NCI-H510A treated with DMSO at 0.1 percent for 48 hours (cell line): ENCODE data around the gene MNT.

Experiments
- DNase-seq: peaks from one replicate; lab custom pipeline; 2025; lab: John Stamatoyannopoulos, UW

MNT gene

DNA sequence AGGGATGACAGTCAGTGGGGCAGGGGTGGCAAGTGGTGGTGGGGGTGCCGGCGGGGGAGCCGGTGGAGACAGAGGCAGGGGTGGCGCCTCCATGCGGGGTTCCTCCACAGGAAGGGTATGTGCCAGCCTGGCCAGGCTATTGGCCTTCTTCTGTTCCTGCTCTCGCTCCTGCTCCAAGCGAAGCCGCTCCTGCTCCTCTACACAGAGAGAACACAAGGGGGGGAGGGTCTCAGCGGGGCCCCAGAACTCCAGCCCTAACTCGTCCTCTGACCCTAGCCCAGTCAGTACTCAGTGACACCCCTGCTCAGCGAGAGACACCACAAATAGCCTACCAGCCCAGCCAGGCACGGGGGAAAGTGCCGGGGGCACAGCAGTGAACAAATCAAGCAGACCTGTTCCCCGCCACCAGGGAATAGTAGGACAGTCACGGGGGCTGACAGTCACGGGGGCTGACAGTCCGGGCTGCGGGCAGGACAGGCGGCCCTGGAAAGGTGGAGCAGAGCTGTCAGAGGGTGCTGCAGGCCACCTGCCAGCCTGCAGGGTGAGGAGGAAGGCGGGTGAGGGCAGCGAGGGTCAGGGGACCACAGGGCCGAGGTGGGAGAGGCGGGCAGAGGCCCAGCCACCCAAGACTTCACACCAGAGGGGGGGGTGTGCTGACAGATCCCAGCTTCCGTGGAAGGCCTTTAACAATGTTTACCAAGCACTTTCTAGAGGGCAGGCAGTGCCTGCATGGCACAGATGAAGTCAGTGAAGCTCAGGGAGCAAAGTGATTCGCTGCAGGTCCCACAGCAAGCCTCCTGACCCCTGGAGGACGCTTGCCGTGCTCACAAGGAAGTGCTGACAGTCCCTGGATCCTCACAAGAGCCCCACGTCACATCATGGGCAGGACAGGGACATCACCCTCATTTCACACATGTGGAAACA, 5.3 kb downstream of the MNT start:
- no peak for DNase-seq

DNA sequence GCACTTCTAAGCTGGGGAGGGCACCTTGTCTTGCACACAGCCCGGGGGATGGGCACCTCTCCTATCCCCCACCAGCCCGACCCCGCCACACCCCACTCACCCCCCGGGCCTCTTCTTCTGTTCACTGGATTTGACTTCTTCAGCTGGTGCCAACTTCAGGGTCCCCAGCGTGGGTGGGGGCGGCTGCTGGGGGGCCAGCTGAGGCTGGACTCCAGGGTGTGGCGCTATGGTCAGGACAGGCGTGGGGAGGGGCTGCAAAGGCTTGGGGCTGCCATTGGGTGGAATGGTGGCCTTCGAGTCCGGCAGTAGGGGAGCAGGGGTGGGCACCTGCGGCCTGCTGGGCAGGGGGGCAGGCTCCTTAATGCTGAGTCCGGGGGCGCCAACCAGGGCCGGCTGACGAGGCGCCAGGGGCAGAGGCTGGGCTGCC, 6.1 kb downstream of the MNT start:
- no peak for DNase-seq

DNA sequence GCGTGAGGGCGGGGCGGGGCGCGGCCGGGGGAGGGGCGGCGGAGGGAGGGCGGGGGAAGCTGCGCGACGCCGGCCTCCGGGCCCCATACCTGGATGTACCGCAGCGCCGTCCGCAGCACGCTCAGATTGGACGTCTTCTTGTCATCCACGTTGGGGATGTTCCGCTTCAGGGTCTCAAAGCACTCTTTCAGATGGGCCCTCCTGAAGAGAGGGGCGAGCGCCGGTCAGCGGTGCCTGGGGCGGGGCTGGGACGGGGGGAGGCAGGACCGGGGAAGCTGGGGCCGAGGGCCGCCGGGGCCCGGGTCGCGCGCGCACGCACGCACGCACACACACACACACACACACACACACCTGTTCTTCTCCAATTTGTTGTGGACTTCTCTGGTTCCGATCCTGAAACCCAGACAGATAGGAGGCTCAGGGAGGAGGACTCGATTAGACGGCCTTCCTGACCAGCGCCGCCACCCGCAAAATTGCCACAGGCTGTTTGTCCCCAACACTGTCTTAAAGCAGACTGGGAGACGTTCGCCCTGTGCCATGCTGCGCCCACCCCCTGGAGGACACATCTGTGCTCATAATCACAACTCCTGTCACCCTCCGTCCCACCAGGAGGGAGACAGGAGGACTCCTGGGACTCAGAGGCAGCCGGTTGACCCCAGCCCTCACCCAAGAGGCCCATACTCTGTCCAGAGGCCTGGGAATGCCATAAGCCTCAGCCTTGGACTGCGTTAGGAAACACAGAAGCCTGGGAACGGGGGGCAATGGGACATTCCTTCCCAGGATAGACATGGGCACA, 6.7 kb downstream of the MNT start:
- no peak for DNase-seq

DNA sequence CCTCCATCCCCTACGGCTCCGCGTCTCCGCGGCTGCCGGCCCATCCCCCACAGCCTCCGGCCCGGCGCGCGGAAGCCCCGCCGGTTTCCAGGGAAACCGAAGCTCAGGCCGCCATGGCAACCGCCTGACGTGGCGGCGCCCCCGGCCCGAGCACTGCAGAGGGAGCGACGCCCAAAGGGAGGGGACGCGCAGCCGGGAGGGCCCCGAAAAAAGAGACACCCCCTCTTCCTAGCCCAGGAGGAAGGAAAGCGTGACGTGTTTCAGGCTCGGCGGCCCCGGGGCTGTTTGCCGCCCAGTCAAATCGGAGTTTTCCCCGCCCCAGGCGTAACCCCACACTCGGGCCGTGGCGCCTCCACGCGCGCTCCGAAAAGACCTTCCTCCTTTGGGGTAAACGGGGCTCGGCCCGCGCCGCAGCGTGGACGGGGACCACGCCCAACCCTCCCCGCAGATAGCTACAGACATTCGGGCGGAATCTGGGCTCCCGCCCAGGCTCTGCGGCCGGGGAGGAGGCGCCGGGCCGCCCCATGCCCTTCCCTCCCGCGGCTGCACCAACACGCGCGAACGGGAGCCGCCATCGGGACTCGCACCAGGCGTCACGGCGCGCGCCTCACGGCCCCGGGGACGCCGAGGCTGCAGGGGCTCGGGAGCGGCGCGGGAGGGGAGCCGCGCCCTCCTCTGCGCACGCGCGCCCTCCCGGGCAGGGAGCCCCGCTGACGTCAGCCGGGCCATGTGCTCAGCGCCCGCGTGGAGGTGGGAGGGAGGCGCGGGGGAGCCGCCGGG, 7.5 kb downstream of the MNT start:
- DNase-seq, result peak; percentile 61

DNA sequence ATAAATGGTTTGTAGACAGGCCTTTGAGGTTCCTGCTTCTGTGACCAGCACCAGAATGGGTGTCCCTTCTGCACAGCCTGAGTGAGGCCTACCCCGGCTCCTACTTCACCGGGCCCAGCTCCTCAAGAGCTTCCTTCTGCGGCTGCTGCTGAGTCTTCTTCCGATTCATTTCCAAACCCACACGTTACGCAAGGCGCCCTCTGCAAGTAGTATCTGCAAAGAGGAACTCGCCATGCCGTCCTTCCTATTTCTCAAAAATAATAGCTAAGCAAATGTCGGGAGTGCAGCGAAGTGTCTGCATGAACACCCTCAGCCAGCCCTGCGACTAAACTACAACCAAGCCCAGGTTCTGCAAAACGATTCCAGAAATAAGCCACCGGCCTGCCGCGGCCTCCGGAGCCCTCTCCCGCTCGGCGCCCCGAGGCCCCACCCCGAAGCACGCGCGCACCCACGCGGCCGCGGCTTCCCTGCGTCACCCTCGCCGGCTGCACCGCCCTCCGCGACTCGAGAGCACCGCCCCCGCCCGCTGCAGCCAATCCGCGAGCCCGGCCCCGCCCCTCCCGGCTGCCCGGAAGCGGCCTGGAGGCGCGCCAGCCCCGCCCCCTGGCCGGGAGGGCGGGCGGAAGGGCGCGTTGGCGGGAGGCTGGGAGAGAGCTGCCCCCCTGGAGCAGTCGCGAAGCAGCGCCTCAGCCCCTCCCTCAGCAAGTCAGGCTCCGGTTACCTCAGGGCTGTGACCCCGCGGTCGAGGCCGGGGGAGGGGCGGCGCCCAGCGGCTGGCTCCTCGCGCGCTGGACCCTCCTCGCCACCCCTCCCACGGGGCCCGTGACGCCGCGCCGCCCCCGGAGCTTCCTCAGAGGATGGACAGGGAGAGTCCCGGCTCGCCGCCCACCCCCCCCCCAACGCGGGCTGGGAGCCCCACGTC, 8.3 kb downstream of the MNT start:
- peak; percentile 83 for DNase-seq

DNA sequence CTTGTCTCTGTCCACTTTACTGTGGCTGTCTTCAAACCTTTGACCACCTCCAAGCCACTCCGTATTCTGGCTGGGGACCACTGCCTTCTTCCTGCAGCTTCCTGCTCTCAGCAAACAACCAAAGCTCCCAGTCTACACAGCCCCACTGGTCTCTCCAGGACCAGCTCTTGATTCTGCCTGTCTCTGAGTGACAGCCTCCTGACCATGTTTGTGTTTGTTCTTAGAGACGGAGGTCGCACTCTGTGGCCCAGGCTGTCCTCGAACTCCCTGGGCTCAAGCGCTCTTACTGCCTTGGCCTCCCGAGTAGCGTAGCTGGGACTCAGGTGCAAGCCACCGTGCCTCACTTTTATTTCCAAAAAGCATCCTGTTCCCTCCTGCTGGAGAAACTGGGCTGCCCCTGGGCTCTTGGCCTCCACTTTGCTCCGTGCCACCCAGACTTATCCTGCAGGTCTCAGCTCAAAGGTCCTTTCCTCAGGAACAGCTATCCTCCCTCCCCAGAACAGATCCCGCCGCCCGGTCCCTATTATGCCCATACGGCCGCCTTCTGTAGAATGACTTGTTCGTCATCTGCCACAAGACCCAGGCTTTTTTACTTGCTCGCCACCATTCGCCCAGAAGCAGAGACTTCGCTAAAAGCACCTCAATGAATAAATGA, 9.1 kb downstream of the MNT start:
- DNase-seq, result no peak

DNA sequence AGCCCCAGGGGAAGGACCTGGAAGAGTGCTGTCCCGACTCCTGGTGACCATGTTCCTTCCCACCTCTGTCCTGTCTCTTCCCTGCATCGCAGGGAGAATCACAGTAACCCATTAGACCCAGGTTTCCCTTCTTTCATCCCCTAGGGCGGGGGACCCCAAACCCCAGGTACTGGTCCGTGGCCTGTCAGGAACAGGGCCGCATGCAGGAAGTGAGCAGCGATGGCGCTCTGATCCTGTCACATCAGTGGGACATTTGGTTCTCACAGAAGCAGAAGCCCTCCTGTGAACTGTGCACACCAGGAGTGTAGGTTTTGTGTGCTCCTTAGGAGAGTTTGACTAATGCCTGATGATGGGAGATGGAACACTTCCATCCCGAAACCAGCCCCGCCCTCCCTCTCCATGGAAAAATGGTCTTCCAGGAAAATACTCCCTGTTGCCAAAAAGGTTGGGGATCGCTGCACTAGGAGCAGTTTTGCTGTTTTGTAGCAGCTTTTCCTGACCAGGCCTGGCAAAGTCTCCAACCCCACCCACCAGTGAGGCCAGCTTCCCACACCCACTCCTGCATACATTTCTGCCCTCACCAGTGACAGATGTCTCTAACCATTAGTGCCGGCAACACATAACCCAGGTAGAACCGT, 10.5 kb downstream of the MNT start:
- no peak for DNase-seq

DNA sequence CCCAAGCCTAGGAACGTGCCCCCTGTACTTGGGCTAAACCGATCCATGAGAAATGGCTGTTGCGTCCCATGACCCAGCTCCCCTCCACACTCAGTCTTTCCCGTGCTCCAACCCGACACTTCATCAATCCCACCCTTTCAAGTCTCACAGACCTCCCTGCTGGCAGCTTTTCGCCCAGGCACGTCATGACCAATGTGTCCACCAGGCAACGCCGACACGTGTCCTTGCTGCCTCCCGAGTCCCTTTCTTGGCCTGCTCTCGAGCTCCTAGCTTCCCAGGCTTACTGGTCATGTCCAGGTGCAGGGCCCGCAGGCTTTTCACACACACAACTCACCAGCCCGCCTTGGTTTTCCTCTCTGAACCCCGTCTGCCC, 12.2 kb downstream of the MNT start:
- DNase-seq, result no peak

DNA sequence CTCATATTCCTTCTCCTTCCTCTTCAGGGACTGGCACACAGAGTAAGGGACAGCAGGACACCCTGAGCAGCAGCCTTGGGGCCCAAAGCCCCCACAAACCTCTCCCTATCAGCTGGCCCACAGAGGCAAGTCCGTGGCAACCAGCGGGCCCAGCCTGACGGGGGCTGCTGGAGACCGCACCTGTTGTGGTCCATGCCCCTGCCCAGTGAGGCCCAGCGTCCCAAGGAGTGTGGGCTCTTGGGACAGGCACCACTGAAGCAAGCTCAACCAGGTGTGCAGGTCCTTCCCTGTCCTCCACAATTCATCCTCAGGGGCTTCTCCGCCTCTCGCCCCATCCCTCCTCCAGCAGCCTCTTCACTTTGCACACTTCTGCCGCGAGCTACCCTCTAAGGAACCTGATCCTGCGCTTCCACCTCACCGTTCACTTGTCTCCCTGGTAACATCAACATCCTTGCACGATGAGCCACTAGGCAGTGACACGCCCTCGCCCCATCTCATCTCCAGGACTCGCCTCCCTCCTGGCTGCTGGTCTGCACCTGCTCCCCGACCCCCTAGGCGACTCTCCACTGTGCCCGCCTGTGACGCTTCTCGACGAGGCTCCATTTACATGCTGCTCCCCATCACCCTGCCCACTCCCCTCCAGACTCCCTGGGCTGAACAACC, 12.7 kb downstream of the MNT start:
- peak; percentile 70 for DNase-seq

DNA sequence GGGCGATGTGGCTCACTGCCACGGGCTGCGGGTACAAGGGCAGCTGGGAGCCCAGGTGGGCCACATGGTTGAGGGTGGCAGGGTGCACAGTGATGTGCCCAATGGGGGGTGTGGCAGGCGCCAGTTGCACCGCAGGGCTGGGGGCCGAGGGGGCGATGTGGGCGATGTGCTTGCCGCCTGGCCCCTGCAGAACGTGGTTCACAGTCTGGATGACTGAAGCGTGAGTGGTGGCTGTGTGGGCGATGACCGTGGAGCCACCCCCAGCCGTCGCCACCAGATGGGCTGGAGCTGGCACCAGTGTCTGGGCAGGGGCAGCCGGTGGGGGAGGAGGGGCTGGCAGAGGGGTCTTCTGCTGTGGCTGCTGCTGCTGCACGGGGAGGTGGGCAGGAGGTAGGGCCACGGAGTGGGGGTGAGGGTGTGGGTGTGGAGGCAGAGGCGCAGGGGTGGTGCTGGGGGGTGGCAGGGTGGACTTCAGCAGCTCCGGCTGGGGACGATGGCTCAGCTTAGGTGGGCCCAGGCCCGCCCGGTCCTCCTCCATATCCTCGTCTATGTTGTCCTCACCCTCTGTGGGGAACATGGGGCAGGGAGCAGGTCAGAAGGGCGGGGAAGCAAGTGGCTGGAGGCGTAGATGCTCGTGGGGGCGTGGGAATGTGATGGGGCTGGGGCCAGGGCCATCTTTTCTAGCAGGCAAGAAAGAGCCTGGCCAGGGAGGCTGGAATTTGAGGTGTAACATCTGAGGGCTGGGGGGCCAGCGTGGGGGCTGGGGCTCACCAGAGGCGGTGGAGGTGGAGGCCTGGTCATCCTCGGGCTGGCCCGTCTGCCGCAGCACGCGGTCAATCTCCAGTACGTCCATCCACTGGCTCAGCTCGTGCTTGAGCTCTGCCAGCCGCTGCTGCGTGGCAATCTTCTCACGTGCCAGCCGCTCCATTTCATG, 13.5 kb downstream of the MNT start:
- DNase-seq, result no peak

DNA sequence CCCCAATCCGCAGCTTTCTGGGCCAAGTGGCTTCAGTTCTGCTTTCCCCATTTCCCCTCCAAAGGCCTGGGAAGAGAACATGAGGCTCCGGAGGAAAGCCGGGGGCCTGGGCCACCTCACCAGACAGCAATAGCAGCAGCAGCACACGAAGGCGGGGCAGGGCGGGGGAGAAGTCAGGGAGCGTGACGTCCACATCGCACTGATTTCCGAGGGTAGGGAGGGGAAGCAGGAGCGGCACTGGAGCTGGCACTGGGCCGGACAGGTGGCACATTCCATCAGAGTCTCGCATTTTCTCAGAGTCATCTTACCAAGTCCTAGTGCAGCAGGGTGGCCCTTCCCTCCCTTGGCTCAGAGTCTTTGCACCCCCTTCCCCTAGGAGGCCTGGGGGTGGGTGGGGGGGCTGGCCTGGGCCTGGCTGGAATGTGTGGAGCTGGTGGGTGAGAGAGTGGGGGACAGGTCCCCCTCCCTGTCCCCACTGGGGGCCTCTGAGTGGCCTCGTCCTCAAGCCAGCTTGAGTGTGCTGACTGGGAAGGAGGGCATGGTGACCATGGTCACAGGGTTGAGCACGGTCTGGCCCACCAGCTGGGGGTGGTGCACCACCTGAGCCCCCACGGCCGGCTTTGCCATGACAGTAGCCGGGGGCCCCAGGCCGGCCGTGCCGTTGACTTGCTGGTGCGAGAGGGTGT, 14.3 kb downstream of the MNT start:
- DNase-seq, result no peak

DNA sequence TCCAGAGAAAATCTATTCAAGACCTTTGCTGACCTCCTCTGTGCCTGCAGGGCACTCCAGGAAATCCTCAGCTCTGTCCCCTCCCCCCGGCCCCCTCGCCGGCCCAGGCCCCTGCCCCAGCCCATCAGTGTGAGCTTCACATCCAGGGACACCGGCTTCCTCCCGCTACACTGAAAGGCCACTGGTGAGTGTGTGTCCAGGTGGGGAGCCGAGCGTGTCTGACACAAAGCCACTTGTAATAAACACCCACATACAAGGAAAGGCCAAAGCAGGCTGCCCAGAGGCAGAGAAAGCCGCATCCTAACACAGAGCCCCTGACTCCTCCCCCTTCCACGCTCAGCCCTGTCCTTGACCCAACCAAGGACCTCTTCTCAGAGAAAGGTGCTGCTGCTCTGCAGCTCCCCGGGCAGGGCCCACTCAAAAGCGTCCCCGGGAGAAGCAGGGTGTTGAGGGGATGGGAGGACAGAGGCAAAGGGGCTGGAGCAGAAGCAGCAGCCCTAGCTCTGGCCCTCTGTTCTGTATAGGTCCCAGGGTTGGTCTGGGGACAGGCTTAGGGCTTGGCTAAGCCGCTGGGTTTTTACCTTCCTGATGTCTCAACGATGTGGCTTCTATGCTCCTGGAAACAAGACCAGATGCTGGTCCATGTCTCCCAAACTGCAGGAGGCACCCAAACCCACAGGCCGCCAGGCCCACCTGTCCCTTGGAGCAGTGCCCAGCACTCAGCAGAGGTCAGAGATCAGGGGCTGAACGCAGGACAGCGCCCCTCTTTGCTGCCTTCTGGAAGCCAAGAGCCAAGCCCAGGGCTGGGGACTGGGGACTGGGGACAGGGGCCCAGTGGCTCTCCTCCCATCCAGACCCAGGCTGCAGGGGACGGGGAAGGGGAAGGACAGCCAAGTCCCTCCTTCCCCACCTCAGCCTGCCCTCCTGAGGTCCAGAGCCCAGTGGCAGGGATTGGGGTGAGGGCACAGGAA, 15.3 kb downstream of the MNT start:
- no peak for DNase-seq

DNA sequence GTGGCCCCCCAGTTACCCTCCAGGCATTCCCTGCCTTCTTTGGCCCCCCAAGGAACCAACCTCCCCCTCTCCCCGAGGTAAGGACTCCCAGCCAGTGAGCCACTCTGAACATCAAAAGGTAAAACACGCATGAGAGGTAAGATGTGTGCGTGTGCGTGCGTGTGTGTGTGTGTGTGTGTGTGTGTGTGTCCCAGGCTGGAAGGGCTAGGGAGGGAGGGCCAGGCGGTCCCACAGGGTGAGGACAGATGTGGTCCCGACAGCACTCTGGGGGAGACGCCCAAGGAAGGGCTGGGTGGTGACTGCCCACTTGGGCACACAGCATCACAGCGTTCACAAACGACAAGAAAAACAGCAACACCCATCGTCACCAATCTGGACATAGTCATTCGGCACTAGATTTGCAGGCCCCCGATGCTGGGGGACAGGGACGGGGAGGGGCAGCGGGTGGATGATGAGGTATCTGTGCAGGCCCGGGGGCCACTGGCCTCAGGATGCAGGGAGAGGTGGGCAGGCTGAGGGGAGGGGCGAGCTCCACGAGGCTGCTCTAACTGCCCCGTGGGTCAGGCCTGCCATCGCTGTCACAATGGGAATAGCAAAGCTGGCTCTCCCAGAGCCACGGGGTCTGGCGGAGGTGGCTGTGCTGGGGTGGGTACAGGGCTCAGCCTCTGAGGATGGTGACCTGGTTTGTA, 16.3 kb downstream of the MNT start:
- DNase-seq, result no peak

DNA sequence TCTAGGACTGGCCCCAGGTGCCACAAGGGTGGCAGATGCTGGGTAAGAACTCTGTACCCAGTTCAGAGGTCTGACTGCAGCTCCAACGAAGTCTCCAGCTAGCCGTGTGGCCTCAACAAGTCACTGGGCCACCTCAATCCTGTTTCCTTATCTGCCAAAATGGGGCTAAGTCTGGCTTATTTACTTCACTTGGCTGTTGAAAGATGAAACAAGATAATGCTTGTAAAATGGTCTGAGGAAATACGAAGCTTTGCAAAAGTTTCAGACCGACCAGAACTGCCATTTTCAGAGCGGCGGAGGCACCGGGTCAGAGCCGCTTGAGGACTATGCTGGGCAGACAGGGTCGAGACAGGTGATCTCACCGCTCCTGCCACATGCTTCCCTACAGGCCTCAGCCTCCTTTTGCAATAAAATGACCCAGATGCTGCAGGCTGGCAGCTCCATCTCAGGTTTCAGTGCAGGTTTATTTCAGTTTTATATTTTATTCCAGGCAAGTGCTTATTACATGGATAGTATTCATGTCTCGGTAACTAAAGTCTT, 17.2 kb downstream of the MNT start:
- no peak for DNase-seq

DNA sequence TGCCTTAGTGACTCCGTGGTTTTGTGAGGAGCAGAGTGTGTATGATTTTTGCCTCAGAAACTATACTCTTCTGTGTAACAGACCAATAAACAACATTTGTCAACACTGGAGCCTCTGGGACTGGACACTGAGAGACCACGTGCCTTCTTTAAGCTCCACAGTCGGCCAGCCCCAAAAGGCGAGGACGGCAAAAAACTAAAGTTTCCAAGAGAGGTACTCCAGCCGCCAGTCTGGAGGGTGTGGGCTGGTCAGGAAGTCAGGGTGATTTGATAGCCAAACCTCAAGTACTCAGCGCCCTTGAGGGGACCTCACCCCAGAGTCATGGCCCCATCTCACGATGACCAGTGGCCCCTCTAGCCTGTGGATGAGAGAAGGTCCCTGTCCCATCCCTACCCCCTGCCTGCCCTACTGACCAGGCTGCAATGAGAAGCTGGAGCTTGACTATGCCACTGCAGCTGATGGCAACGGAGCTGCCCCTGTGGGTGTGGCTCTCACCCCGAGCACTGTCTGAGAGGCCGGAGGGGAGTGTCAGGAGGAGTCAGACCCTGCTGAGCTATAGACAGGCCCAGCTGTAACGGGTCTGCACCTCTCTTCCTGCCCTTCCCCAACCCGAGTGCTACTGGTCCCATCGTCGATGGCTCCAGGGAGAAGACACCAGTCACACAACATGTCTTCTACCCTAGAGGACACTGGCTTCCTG, 19.8 kb downstream of the MNT start:
- DNase-seq, result no peak
